Stimulated activated naive CD8-positive, alpha-beta T cell treated with anti-CD3 and anti-CD28 coated beads, Interleukin-15, Interleukin-2, amounts not matched to agents 100 ng/mL and 50 ng/mL, for 24 hours (primary cell): Measurements from ENCODE around the gene SSC4D.
"Not testable (repeated sequence)": the region's sequence is repeated elsewhere in the genome, so short reads cannot be mapped to it uniquely, and the experiment has no call there.

ENCODE experiments used
- H3K27ac Mint-ChIP-seq: one replicate; pipeline ENCODE4 v1.8.0; 2021; ENCODE audit warnings: mild to moderate bottlenecking, mixed read lengths
- H3K27me3 Mint-ChIP-seq: one replicate; pipeline ENCODE4 v1.8.0; 2021; ENCODE audit warnings: mixed read lengths
- H3K36me3 Mint-ChIP-seq: one replicate; pipeline ENCODE4 v1.8.0; 2021; ENCODE audit warnings: low read depth, mixed read lengths
- H3K4me1 Mint-ChIP-seq: one replicate; pipeline ENCODE4 v1.8.0; 2021; ENCODE audit warnings: low read depth, mixed read lengths
- H3K4me3 Mint-ChIP-seq: one replicate; pipeline ENCODE4 v1.8.0; 2021; ENCODE audit warnings: mild to moderate bottlenecking, mixed read lengths
- H3K9me3 Mint-ChIP-seq: one replicate; pipeline ENCODE4 v1.8.0; 2021; ENCODE audit warnings: mixed read lengths

SSC4D gene

DNA sequence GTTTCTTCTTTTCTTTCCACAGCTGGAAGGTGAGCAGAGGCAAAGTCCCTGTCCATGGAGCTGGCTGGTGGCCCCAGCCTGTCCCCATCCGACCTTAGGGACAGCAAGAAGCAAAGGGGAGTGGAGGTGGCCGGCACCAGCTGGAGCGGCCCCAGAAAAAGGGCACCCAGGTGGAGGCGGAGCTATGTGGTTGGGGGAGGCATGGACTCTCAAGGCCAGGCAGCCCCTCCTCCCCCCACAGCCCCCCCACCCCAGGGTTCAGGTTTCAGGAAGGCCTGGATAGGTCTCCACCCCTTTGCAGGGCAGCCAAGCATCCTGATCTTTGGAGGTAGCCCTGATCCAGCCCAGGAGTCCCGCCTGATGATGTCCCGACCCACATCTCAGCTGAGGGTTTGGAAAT is at the start of gene SSC4D:
Gene SSC4D (minus strand): TSS at position 161 of the 400 bp plus-strand sequence. CDS start 5,258 bp downstream, outside the sequence.
- Mint-ChIP-seq H3K36me3 (no peaks in the 10 kb centered on the region), H3K4me3 (no peak within 1 kb of the TSS), H3K9me3 (no peaks in the 10 kb centered on the region), H3K27ac (no peak within 1 kb of the TSS), H3K27me3 (no peaks in the 10 kb centered on the region), H3K4me1 (no peaks in the 10 kb centered on the region)

DNA sequence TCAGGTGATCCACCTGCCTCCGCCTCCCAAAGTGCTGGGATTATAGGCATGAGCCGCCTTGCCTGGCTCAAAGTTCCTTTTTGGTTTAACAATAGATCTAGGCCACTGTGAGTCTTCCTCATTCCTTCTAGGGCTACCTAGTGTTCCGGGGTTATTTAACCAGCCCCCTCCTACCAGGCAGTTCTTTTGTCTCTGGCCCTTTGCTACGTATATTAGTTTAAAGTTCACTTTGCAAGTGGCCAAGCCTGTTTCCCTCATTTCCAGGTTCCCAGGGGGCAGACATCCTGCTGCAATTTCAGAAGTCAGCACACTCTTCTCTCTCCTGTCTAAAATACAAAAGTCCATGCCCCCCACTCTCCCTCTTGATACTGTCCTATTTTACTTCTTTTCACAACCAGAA is 49.0 kb upstream of the SSC4D start:
- H3K27ac Mint-ChIP-seq, H3K4me1 Mint-ChIP-seq, H3K36me3 Mint-ChIP-seq, H3K9me3 Mint-ChIP-seq, H3K4me3 Mint-ChIP-seq, H3K27me3 Mint-ChIP-seq: not testable (repeated sequence)

DNA sequence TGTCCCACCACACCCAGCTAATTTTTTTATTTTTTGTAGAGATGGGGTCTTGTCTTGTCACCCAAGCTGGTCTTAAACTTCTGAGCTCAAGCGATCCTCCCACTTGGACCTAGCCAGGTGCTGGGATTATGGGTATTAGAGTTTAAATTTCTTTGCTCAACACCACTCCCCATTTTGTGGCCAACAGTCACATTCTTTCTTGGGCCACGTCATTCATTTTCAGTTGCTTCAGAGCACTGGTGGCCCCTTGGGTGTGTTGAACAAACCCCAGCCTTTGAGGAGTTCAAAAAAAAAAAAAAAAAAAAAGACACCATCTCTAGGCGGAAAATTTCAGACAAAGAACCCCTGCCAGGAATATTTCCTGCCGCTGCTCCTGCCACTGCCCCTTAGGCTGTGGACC is 47.5 kb upstream of the SSC4D start:
- H3K27ac Mint-ChIP-seq, H3K36me3 Mint-ChIP-seq, H3K4me3 Mint-ChIP-seq, H3K4me1 Mint-ChIP-seq, H3K27me3 Mint-ChIP-seq, H3K9me3 Mint-ChIP-seq: not testable (repeated sequence)

DNA sequence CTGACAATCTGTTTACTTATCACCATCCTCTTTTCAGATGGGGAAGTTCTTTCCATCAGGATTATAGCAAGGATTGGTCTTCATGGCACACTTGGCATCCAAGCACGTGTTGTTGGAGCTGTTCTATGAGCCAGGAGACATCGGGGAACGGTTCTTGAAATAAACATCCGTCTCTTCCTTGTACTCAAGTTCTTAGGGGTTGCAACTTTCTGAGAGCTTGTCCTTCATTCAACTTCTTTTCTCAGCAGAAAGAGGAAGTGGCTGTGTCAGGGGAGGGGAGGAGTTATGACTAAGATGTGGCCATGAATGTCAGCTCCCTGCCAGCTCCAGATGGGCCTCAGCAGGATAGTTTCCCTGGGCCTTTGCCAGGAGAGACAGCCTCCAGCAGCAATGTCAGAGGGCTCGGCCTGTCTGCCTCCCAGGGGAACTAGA is 36.1 kb upstream of the SSC4D start:
- H3K27me3 Mint-ChIP-seq, H3K9me3 Mint-ChIP-seq, H3K4me3 Mint-ChIP-seq, H3K36me3 Mint-ChIP-seq, H3K4me1 Mint-ChIP-seq: not testable (repeated sequence)
- H3K27ac Mint-ChIP-seq, result peak overlapping the region; percentile 49

DNA sequence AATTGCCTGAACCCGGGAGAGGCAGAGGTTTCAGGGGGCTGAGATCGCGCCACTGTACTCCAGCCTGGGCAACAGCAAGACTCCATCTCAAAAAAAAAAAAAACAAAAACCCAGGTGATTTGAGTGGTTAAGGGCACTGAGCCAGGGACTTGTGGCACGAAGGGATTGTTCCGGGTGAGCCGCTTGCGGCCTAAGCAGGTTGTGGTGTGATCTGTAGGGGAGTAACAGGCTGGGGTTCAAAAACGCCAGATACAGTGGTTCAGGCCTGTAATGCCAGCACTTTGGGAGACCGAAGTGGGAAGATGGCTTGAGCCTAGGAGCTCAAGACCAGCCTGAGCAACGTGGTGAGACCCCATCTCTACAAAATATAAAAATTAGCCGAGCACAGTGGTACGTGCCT is 34.3 kb upstream of the SSC4D start:
- H3K9me3 Mint-ChIP-seq, H3K27me3 Mint-ChIP-seq, H3K4me3 Mint-ChIP-seq, H3K4me1 Mint-ChIP-seq, H3K36me3 Mint-ChIP-seq: not testable (repeated sequence)
- H3K27ac Mint-ChIP-seq, result peak overlapping the region; percentile 70

DNA sequence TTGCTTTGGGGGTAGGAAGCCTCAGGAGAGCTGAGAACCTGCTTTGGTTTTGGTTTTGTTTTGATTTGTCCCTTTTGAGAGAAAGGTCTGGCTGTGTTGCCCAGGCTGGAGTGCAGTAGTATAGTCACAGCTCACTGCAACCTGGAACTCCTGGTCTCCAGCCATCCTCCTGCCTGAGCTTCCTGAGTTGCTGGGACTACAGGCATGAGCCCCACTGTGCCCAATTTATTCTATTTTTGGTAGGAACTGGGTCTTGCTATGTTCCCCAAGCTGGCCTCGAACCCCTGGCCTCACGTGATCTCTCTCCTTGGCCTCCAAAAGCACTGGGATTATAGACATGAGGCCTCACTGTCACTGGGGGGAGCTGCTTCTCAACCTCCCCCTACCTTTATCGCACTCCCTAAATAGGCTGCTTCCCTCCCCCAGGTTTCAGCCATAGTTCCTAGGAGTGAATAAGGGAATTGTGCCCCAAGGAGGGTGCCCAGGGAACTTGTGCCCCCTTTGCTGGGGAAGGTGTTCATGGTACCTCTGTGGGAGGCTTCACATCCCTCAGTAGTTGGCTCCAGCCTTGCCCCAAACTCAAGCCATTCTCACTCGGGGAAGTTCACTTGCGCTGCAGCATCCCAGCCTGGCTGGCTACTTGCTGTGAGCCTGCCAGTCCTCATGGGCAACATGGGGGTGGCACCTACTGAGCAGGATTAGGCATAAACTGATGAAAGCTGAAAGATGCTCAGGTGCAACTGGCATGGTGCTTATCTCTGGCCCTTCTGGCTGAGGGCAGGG is 33.4 kb upstream of the SSC4D start:
- H3K27me3 Mint-ChIP-seq, result not testable (repeated sequence)

DNA sequence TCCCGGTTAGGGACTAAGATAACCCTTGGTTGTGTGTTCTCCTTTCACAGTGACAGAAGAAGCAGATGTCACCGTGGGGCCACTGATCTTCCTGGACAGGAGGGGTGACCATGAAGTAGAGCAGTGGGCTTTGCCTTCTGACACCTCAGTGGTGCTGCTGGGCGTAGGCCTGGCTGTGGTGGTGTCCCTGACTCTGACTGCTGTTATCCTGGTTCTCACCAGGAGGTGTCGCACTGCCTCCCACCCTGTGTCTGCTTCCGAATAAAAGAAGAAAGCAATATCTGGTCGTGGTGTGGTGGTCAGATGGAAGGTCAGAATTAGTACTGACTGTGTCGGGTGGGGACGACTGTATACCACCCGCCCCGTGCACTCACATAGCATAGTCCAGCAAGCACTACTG is 32.3 kb upstream of the SSC4D start:
- not testable (repeated sequence) for H3K4me3 Mint-ChIP-seq, H3K4me1 Mint-ChIP-seq

More for the DNA sequence above, 33.4 kb upstream of the SSC4D start:
- not testable (repeated sequence) for H3K4me3 Mint-ChIP-seq, H3K4me1 Mint-ChIP-seq, H3K36me3 Mint-ChIP-seq, H3K27ac Mint-ChIP-seq, H3K9me3 Mint-ChIP-seq

DNA sequence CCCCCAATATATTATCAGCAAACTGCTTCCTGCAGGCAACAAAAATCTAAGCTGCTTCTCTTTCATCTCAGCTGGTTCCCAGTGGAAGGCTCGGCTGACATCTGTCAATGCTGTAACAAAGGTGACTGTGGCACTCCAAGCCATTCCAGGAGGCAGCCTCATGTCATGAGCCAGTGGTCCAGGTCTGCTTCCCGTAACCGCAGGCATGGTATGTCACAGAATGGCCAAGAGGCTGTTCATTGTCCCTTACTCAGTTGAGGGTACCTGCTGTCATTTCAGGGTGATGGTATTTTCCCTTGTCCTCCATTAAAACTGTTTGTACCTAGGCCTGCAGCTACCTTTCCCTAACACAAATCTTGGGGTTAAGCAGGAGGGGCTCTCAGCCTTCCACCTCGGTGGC is 30.9 kb upstream of the SSC4D start:
- not testable (repeated sequence) for H3K27me3 Mint-ChIP-seq, H3K4me1 Mint-ChIP-seq, H3K36me3 Mint-ChIP-seq, H3K27ac Mint-ChIP-seq, H3K9me3 Mint-ChIP-seq, H3K4me3 Mint-ChIP-seq

More for the DNA sequence above, 32.3 kb upstream of the SSC4D start:
- not testable (repeated sequence) for H3K27ac Mint-ChIP-seq, H3K9me3 Mint-ChIP-seq, H3K36me3 Mint-ChIP-seq, H3K27me3 Mint-ChIP-seq

DNA sequence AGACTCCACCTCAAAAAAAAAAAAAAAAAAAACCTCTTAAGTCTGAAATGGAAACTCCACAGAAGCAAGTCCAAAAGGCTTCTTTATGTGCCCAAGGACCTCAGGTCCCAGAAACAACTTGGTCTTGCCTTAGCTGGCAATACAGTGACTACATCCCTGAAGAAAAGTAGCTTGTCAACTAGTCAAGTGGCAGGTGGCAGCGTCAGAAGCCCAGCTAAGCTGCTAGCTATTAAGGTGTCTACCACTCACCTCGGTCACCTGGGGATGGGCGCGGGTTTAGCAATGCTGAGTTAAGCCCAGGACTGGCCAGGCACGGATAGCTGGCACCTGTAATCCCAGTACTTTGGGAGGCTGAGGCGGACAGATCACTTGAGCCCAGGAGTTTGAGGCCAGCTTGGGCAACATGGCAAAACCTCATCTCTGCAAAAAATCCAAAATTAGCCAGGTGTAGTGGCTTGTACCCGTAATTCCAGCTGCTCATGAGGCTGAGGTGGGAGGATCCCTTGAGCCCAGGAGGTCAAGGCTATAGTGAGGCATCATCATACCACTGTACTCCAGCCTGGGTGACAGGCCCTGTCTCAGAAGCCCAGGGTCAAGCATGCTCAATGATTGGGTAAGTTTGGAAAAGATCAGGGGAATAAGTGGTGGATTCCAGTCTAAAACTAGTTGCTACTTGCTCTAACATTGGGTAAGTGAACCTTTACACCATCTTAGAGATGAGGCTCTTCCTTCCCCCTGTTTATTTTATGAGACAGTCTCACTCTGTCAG is 29.8 kb upstream of the SSC4D start:
- H3K27ac Mint-ChIP-seq, H3K27me3 Mint-ChIP-seq, H3K36me3 Mint-ChIP-seq, H3K4me3 Mint-ChIP-seq, H3K4me1 Mint-ChIP-seq, H3K9me3 Mint-ChIP-seq: not testable (repeated sequence)

DNA sequence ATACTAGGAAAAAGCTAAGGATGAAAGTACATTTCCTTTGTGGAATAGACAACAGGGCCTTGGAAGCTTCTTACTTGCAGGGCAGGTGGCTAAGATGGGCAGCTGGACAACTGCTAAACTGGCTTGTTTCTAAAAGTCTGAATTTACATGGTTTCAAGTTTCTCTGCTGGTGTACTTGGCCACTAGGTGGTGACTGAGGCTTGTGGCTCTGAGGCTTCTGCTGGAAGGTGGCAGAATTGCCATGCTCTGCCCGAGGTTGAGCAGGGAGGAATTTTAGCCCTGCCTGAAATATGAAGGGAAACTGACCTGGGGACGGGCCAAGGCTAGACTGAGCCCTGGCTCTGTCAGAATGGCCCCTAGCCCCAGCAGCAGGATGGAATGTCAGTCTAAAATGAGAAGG is 28.4 kb upstream of the SSC4D start:
- not testable (repeated sequence) for H3K9me3 Mint-ChIP-seq, H3K36me3 Mint-ChIP-seq, H3K27me3 Mint-ChIP-seq, H3K27ac Mint-ChIP-seq, H3K4me1 Mint-ChIP-seq, H3K4me3 Mint-ChIP-seq

DNA sequence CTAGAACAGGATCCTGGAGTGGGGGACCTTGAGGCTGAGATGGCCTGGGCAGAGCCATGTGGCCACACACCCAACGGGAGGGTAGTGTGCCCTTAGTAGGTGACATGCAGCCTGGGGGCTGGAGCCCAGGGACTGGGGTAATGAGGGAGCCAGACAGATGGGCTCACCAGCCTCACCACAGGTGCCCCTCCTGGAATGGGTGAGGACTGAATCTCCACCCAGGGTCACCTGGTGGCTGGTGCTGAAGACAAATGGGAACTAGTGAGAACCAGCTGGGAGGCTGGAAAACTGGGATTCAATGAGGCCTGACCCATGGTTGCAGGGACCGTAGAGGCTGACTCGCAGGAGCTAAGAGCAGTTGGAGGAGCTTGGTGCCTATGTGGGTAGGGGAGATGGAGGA is 21.3 kb upstream of the SSC4D start:
- Mint-ChIP-seq H3K36me3 (no peaks in the 10 kb centered on the region), H3K9me3 (no peaks in the 10 kb centered on the region), H3K4me3 (no peak overlapping the region), H3K27me3 (no peaks in the 10 kb centered on the region), H3K4me1 (no peaks in the 10 kb centered on the region), H3K27ac (no peak overlapping the region)

DNA sequence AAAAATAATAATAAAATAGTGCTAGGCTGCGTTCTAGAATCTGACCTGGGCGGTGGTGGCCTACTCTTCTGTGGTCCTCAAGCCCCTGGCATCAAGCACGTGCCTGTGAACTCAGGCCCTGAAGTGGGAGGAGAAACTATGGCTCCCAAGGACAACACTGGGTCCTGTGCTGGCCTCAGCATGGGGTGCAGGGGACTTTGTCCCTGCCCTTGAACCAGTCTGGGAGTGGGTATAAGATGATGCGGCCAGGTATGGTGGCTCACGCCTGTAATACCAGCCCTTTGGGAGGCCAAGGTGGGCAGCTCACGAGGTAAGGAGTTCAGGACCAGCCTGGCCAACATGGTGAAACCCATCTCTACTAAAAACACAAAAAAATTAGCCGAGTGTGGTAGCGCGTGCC is 20.7 kb upstream of the SSC4D start:
- H3K36me3 Mint-ChIP-seq, result no peaks in the 10 kb centered on the region
- H3K4me1 Mint-ChIP-seq, result no peaks in the 10 kb centered on the region
- no peaks in the 10 kb centered on the region for H3K9me3 Mint-ChIP-seq
- H3K4me3 Mint-ChIP-seq, result no peak overlapping the region
- no peak overlapping the region for H3K27ac Mint-ChIP-seq
- H3K27me3 Mint-ChIP-seq, result no peaks in the 10 kb centered on the region

DNA sequence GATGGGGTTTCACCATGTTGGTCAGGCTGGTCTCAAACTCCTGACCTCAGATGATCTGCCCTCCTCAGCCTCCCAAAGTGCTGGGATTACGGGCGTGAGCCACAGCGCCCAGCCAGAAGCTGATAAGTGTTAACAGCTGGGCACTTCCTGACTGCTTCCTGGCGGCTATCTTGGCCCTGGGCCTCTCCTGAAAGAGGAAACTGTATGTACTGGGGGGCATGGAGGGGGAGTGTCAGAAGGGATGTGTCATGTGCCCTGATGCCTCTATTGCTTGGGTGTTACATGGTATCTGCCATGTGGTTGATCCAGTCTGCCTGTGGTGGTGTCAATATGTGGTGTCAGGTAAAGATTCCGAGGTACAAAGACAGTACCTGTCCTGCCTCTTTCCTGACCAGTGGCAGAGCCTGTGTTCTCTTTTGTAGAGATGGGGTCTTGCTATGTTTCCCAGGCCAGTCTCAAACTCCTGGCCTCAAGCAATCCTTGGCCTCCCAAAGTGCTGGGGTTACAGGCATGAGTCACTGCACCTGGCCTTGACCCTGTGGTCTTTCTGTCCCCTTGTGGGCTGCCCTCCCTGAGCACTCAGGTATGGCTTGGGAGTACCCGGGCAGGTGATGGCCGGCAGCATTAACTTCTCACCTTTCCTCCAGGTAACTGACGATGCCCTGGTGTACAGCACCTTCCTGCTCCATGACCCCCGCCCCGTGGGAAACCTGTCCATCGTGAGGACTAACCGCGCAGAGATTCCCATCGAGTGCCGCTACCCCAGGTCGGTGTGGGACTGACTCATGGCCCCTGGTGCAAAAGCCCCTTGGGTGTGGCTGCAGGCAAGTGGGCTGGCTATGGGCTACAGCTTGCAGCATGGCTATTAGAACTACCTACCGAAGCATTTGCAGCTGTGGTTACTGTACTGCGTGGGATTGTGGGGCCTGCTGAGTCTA is 19.6 kb upstream of the SSC4D start:
- Mint-ChIP-seq H3K36me3 (no peaks in the 10 kb centered on the region), H3K4me1 (no peaks in the 10 kb centered on the region), H3K27ac (no peak overlapping the region), H3K4me3 (no peak overlapping the region), H3K9me3 (no peaks in the 10 kb centered on the region), H3K27me3 (no peaks in the 10 kb centered on the region)

DNA sequence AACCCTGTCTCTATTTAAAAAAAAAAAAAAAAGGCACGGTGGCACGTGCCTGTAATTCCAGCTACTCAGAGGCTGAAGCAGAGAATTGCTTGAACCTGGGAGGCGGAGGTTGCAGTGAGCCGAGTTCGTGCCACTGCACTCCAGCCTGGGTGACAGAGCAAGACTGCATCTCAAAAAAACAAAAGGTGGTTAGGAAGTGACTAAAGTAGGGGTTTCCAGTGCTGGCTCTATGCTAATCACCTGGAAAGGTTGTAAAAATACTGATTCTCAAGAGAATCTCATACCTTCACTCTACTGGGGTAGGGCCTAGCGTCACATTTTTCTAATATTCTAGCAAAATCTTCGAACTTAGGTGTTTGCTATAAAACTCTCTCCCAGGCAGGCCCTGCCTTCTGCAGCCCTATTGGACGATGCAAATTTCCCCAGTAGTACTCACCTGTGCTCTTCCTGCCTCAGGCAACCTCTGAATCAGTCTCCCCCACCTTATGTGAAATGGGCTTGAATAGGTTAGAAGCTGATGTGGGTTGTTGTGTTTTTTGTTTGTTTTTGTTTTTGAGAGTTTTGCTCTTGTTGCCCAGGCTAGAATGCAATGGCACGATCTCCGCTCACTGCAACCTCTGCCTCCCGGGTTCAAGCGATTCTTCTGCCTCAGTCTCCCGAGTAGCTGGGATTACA is 18.8 kb upstream of the SSC4D start:
- Mint-ChIP-seq H3K4me1 (no peaks in the 10 kb centered on the region), H3K4me3 (no peak overlapping the region), H3K27ac (no peak overlapping the region), H3K9me3 (no peaks in the 10 kb centered on the region), H3K36me3 (no peaks in the 10 kb centered on the region), H3K27me3 (no peaks in the 10 kb centered on the region)

DNA sequence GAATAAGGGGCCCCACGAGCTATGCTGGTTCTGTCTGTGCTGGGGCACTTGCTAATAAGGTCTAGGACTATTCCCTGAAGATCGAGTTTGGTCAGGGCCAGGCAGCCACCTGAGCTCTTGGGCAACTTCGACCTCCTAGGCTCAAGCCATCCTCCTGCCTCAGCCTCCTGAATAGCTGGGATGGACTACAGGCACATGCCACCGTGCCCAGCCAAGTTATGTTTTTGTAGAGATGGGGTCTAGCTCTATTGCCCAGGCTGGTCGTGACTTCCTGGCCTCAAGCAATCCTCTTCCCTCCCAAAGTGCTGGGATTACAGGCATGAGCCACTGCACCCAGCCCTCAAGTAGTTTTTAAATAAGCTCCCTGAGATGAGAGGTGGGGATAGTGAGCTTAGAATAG is 18.1 kb upstream of the SSC4D start:
- Mint-ChIP-seq H3K27me3 (no peaks in the 10 kb centered on the region), H3K4me1 (no peaks in the 10 kb centered on the region), H3K27ac (no peak overlapping the region), H3K4me3 (no peak overlapping the region), H3K36me3 (no peaks in the 10 kb centered on the region), H3K9me3 (no peaks in the 10 kb centered on the region)
